Measurements from ENCODE around the gene CHAD.

DNA sequence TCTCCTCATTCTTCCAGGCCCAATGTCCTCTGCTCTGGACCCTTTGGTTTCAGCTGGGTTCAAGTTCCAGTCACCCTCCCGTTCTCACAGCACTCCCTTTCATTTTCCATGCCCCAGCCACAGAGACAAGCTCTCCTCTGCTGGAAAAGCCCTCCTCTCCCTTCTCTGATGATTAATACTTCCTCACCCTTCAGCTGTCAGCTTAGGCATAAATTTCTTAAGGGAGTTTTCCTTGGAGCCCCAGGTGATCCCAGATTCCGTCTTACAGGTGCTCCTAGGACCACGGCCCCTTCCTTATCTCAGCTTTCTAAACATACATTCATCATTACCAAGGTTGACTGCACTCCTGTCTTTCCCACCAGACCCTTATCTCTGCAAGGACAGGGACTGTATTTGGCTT is 10.4 kb downstream of the CHAD start:
- no peak for TF ChIP-seq EP300 (IDR thresholded peaks at IDR 0.05; ENCODE audit: borderline replicate concordance)
- no peak for TF ChIP-seq TCF12 (IDR thresholded peaks at IDR 0.05; ENCODE audit: low read depth)
- no peak for TF ChIP-seq NFIC (IDR thresholded peaks at IDR 0.05)
- TF ChIP-seq, protein P1, sequence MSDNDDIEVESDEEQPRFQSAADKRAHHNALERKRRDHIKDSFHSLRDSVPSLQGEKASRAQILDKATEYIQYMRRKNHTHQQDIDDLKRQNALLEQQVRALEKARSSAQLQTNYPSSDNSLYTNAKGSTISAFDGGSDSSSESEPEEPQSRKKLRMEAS (IDR thresholded peaks at IDR 0.05): no peak
- TF ChIP-seq YY1 (IDR thresholded peaks at IDR 0.05; ENCODE audit: low read depth): no peak
- no peak for TF ChIP-seq RAD21 (IDR thresholded peaks at IDR 0.05; ENCODE audit: low read depth)
